Endothelial cell of umbilical vein (primary cell): ENCODE results near the gene CDX2. TPM values are rescaled to one million over a fixed set of nuclear protein-coding genes. Genes with fewer than 3 reads are reported as not detected.

Source experiments
- BruUV-seq: library from RNA; stranded (reverse); fragments of 400-500 nt; replicated peaks from 2 replicates; lab custom pipeline; 2021; lab: Mats Ljungman, UMichigan
- CTCF ChIA-PET: fragments of 300-600, 350-600 bp; sonication (Branson Sonifier 250); formaldehyde crosslinking; loops from one replicate; lab custom pipeline; 2021; ENCODE audit warnings: antibody characterized with exemption, inconsistent platforms; lab: Charles Lee
- POLR2A ChIA-PET: fragments of 300-600, 350-600 bp; sonication (Branson Sonifier 250); formaldehyde crosslinking; loops from one replicate; lab custom pipeline; 2021; ENCODE audit warnings: antibody characterized with exemption, inconsistent platforms; lab: Charles Lee
- DNase-seq: peaks from one replicate; pipeline ENCODE4 v3.0.0-alpha.2; 2011; ENCODE audit warnings: low read depth, low spot score
- FAIRE-seq: peaks from 2 replicates; lab custom pipeline; 2011; peaks lifted over from hg19 to GRCh38; lab: Jason Lieb, UNC
- H2AFZ ChIP-seq: 2 replicates; pipeline ENCODE4 v1.6.0; 2012; ENCODE audit warnings: low read depth, low read length, control low read depth, inconsistent platforms
- H3K27ac ChIP-seq: 2 replicates; pipeline ENCODE4 v1.5.1; 2011; ENCODE audit warnings: low read depth, mild to moderate bottlenecking, control low read depth, low read length, moderate library complexity; ENCODE audit not compliant: insufficient read depth
- H3K27me3 ChIP-seq, 2 experiments: 2 replicates each; pipeline versions ENCODE4 v1.6.0 to v1.6.1; 2011; ENCODE audit warnings: low read length in 2 of 2, mixed read lengths in 1 of 2; ENCODE audit not compliant: control insufficient read depth in 2 of 2, insufficient read depth in 2 of 2
- H3K36me3 ChIP-seq, 2 experiments: 2 replicates in 1 of 2; 3 replicates in 1 of 2; pipeline ENCODE4 v1.5.1; 2011; ENCODE audit warnings: low read length in 2 of 2, mild to moderate bottlenecking in 1 of 2, moderate library complexity in 1 of 2; ENCODE audit not compliant: control insufficient read depth in 2 of 2, insufficient read depth in 2 of 2; ENCODE audit errors: extremely low read depth in 1 of 2
- H3K4me1 ChIP-seq: 3 replicates; pipeline ENCODE4 v1.5.1; 2011; ENCODE audit warnings: mild to moderate bottlenecking, low read length; ENCODE audit not compliant: control insufficient read depth, insufficient read depth; ENCODE audit errors: extremely low read depth
- H3K4me2 ChIP-seq: 2 replicates; pipeline ENCODE4 v1.6.1; 2011; ENCODE audit warnings: low read length, control low read depth, mixed read lengths; ENCODE audit not compliant: insufficient read depth
- H3K4me3 ChIP-seq, 3 experiments: fragments of 200-600 bp in 1 of 3; sonication (generic), shearing (Covaris generic) in 1 of 3; replicated peaks in 1 of 3; 2 replicates each; pipeline ENCODE4 v1.5.1; 2011 to 2016; ENCODE audit warnings: control low read depth in 3 of 3, low read length in 3 of 3, mild to moderate bottlenecking in 2 of 3, inconsistent platforms in 1 of 3, low read depth in 1 of 3, moderate library complexity in 1 of 3; ENCODE audit not compliant: insufficient read depth in 1 of 3
- H3K79me2 ChIP-seq: 2 replicates; pipeline ENCODE4 v1.6.0; 2012; ENCODE audit warnings: low read length, inconsistent platforms; ENCODE audit not compliant: control insufficient read depth, insufficient read depth
- H3K9ac ChIP-seq: replicated peaks from 2 replicates; pipeline ENCODE3; 2011; ENCODE audit warnings: low read length, control low read depth; ENCODE audit not compliant: insufficient read depth; ENCODE audit errors: extremely low read depth
- H3K9me1 ChIP-seq: replicated peaks from 3 replicates; pipeline ENCODE4 v1.6.0; 2011; ENCODE audit warnings: mild to moderate bottlenecking, low read length; ENCODE audit not compliant: control insufficient read depth, insufficient read depth; ENCODE audit errors: extremely low read depth
- H3K9me3 ChIP-seq: replicated peaks from 2 replicates; pipeline ENCODE4 v1.5.1; 2012; ENCODE audit warnings: low read length, inconsistent platforms; ENCODE audit not compliant: control insufficient read depth, insufficient read depth
- H4K20me1 ChIP-seq: replicated peaks from 2 replicates; pipeline ENCODE3; 2011; ENCODE audit warnings: mild to moderate bottlenecking, low read length; ENCODE audit not compliant: control insufficient read depth, insufficient read depth; ENCODE audit errors: extremely low read depth
- EZH2 ChIP-seq: IDR thresholded peaks from 2 replicates; pipeline ENCODE4 v1.6.1; 2012; ENCODE audit warnings: borderline replicate concordance, low read depth, mild to moderate bottlenecking, moderate library complexity, low read length, inconsistent platforms; ENCODE audit not compliant: severe bottlenecking
- FOS ChIP-seq: IDR thresholded peaks from 2 replicates; pipeline ENCODE4 v1.6.1; 2011; ENCODE audit warnings: mild to moderate bottlenecking, low read length, moderate library complexity, borderline replicate concordance; ENCODE audit not compliant: insufficient read depth
- GATA2 ChIP-seq: IDR thresholded peaks from 2 replicates; pipeline ENCODE4 v1.7.0; 2011; ENCODE audit warnings: low read depth, mild to moderate bottlenecking, moderate library complexity, mixed read lengths, low read length; ENCODE audit not compliant: insufficient read length, insufficient read depth
- JUN ChIP-seq: IDR thresholded peaks from 2 replicates; pipeline ENCODE4 v1.6.1; 2011; ENCODE audit warnings: borderline replicate concordance, low read depth; ENCODE audit not compliant: insufficient read length, insufficient read depth
- MYC ChIP-seq: IDR thresholded peaks from one replicate; pipeline ENCODE4 v1.6.1; 2011; ENCODE audit warnings: mild to moderate bottlenecking, low read depth, low read length
- POLR2A ChIP-seq: IDR thresholded peaks from 2 replicates; pipeline ENCODE4 v1.6.1; 2012; ENCODE audit warnings: low read depth, mild to moderate bottlenecking, control low read depth, low read length
- POLR2AphosphoS5 ChIP-seq: IDR thresholded peaks from 2 replicates; pipeline ENCODE4 v1.6.1; 2012; ENCODE audit warnings: low read depth, mild to moderate bottlenecking, control low read depth, low read length, moderate library complexity; ENCODE audit not compliant: insufficient read depth
- dilution Hi-C: fragments of 300-500 bp; cut with MboI; formaldehyde crosslinking; loops from one replicate; pipeline ENCODE4 v1.15.0; 2019; ENCODE audit warnings: low sequenced_read_pairs; ENCODE audit not compliant: extremely low pct_ligation_motif_present
- intact Hi-C: fragments of 100-400 bp; cut with micrococcal nuclease; formaldehyde crosslinking; loops from one replicate; pipeline ENCODE4 v1.10.0; 2022
- polyA plus RNA-seq, 4 experiments: library from polyadenylated mRNA; depleted of rRNA in 3 of 4; stranded (reverse) in 3 of 4; unstranded in 1 of 4; fragments of >200 nt; gene quantifications; 2 replicates each; pipeline versions ENCODE4 v1.2.1 to v1.2.3, GENCODE V29; 2011 to 2012; ENCODE audit warnings: missing spikeins in 1 of 4
- total RNA-seq: library from RNA; stranded (reverse); gene quantifications from 2 replicates; pipeline ENCODE4 v1.2.3, GENCODE V29; 2021
- TF ChIP-seq, protein P1 (sequence below): IDR thresholded peaks from 2 replicates; pipeline ENCODE4 v1.6.1; 2011; ENCODE audit not compliant: insufficient read depth, insufficient read length
- TF ChIP-seq, protein P2 (sequence below), 2 donors: IDR thresholded peaks; 1 replicate in 1 of 2; 2 replicates in 1 of 2; pipeline ENCODE4 v1.5.1; 2011; ENCODE audit warnings: low read length in 2 of 2, mild to moderate bottlenecking in 2 of 2, moderate library complexity in 2 of 2, control low read depth in 1 of 2, inconsistent platforms in 1 of 2, low read depth in 1 of 2; ENCODE audit not compliant: insufficient read depth in 1 of 2; ENCODE audit errors: extremely low read depth in 1 of 2

The CDX2 gene
- total and polyA plus RNA-seq, 2 donors (not counting 3 experiments of a cell fraction or from before 2014, with no cell fraction given): not detected

DNA sequence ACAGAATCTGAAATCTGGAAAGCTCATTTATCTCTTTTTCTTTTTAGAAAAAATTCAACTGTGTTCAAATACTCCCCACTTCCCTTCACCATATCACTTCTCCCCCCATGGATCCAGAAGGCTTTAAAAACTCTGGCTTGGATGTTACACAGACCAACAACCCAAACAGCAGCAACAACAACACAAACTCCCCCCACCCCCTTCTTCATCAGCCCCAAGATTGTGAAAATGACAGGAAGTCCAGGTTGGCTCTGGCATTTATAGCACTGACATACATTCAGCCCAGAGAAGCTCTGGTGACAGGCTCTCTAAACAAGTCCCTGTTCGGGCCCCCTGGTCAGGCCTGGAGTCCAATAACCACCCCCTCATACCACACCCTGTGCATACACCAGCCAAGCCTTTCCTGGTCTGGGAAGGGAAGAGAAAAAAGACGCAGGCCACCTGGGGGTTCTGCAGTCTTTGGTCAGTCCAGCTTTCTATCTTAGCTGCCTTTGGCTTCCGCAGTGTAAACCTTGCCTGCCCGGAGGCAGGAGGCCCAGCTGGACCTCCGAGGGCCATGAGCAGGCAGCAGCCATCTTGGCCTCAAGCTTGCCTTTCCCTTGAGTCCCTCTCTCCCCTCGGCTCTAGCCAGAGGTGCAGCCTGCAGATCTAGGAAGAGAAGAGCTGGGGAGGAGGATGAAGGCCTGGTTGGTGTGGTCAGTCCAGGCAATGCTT is 6.8 kb downstream of the CDX2 start:
- H3K9me1 ChIP-seq: no peaks in the 10 kb centered on the region
- H3K36me3 ChIP-seq: no peaks in the 10 kb centered on the region
- H3K27ac ChIP-seq: no peak overlapping the region
- H3K79me2 ChIP-seq: no peaks in the 10 kb centered on the region
- H4K20me1 ChIP-seq: no peaks in the 10 kb centered on the region
- no peak for FAIRE-seq
- H3K9ac ChIP-seq: no peak overlapping the region
- no peak for DNase-seq
- ChIA-PET POLR2A (no interaction called here), CTCF (interaction anchor here (1.1 to 2.7 kb wide), 5 partner anchors 9 to 623 kb away, joined by 3 to 15 read pairs (median 6); no protein-coding TSS in a partner anchor)
- H3K4me2 ChIP-seq: no peak overlapping the region
- H3K4me1 ChIP-seq: peaks cover 3% of the 10 kb centered on the region
- H3K27me3 ChIP-seq: peaks cover 70 to 95% of the 10 kb centered on the region in 2 experiments
- no peak overlapping the region for H3K4me3 ChIP-seq
- intact Hi-C loops (no loop called here), dilution Hi-C loops (no loop called here)
- no peak overlapping the region for H2AFZ ChIP-seq
- no peak for TF ChIP-seq MYC
- no peaks in the 10 kb centered on the region for H3K9me3 ChIP-seq
- no TSS peak for BruUV-seq

DNA sequence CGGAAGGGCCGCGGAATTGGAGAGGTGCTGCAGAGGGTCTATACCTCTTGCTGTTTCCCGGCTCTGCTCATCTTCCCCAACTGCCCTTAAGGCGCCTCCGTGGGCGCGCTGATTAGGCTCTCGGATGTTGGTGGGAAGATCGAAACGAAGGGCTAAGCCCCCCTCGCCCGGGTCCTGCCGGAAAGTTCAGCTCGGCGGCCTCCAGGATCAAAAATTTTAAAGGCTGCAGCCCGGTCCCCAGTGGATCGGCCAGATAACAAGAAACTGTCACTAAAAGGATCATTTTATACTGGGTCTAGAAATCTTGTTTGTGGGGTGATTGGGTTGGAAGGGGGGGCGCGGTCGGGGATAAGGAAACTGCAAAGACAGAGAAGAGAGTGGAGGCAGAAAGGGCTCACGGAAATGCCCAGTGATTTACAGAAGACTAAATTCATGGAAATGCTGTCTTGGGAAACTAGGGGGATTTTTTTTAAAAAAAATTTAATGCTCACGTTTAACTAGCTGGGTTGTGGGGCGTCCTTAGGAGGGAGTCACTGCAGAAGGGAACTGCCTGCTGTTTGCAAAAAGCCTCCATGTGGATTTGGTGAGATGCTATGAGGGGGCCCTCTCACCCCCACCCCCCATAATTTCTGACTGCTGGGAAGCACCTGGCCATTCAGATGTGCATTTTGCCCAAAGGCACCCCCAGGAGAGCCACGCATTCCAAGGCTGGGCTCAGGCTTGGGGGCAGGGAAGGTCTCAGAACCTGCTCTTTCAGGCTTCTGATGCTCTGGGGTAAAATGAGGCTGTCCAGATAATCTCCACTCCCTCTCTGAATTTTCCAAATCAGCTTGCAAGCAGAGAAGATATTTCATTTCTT is 7.7 kb downstream of the CDX2 start:
- DNase-seq (no peak), FAIRE-seq (no peak)
- Histone ChIP-seq H3K79me2 (no peaks in the 10 kb centered on the region), H3K4me1 (peaks cover 3% of the 10 kb centered on the region), H3K9me1 (no peaks in the 10 kb centered on the region), H4K20me1 (no peaks in the 10 kb centered on the region), H3K36me3 (no peaks in the 10 kb centered on the region), H3K4me3 (no peak overlapping the region), H3K4me2 (no peak overlapping the region), H3K27ac (no peak overlapping the region), H3K9ac (no peak overlapping the region), H3K27me3 (peaks cover 69 to 94% of the 10 kb centered on the region in 2 experiments), H3K9me3 (no peaks in the 10 kb centered on the region), H2AFZ (no peak overlapping the region)
- intact Hi-C loops (no loop called here), dilution Hi-C loops (no loop called here)
- POLR2A ChIA-PET: no interaction called here
- no TSS peak for BruUV-seq
- CTCF ChIA-PET: interaction anchor here (1.0 to 2.7 kb wide), 6 partner anchors 8 to 599 kb away, joined by 3 to 15 read pairs (median 6); no protein-coding TSS in a partner anchor
- TF ChIP-seq, protein P1, sequence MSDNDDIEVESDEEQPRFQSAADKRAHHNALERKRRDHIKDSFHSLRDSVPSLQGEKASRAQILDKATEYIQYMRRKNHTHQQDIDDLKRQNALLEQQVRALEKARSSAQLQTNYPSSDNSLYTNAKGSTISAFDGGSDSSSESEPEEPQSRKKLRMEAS: no peak
- TF ChIP-seq EZH2: no peak
- no peak for TF ChIP-seq POLR2A
- TF ChIP-seq FOS: no peak
- TF ChIP-seq, protein P2, sequence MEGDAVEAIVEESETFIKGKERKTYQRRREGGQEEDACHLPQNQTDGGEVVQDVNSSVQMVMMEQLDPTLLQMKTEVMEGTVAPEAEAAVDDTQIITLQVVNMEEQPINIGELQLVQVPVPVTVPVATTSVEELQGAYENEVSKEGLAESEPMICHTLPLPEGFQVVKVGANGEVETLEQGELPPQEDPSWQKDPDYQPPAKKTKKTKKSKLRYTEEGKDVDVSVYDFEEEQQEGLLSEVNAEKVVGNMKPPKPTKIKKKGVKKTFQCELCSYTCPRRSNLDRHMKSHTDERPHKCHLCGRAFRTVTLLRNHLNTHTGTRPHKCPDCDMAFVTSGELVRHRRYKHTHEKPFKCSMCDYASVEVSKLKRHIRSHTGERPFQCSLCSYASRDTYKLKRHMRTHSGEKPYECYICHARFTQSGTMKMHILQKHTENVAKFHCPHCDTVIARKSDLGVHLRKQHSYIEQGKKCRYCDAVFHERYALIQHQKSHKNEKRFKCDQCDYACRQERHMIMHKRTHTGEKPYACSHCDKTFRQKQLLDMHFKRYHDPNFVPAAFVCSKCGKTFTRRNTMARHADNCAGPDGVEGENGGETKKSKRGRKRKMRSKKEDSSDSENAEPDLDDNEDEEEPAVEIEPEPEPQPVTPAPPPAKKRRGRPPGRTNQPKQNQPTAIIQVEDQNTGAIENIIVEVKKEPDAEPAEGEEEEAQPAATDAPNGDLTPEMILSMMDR (IDR thresholded peaks at IDR 0.05; ENCODE audit: extremely low read depth in 1 of 2, insufficient read depth in 1 of 2, low read depth in 1 of 2, low read length in 2 of 2): no peak
- no peak for TF ChIP-seq MYC
- TF ChIP-seq JUN: no peak
- no peak for TF ChIP-seq POLR2AphosphoS5
- no peak for TF ChIP-seq GATA2
